OCI-LY1 (cell line): Measurements from ENCODE around the gene SNX5.
A peak's percentile ranks its signal among the peaks of the same experiment; 100 is the strongest.

ENCODE experiments used
- H2AFZ ChIP-seq: fragments of 200-600 bp; sonication (generic), shearing (Covaris generic); 2 replicates; pipeline ENCODE4 v1.6.0; 2014; ENCODE audit warnings: antibody characterized with exemption, mild to moderate bottlenecking, low read length
- H3F3A ChIP-seq: fragments of 200-600 bp; sonication (generic), shearing (Covaris generic); 2 replicates; pipeline ENCODE4 v1.6.0; 2014; ENCODE audit warnings: mild to moderate bottlenecking, antibody characterized with exemption, low read length, moderate library complexity; ENCODE audit not compliant: insufficient read depth
- H3K27ac ChIP-seq: fragments of 200-600 bp; sonication (generic); 2 replicates; pipeline ENCODE4 v1.5.1; 2014; ENCODE audit warnings: low read length, mixed run types, mild to moderate bottlenecking, low read depth; ENCODE audit not compliant: poor library complexity, severe bottlenecking
- H3K27me3 ChIP-seq: fragments of 200-600 bp; sonication (generic); 2 replicates; pipeline ENCODE4 v1.6.0; 2014; ENCODE audit warnings: antibody characterized with exemption, mild to moderate bottlenecking, low read length, moderate library complexity; ENCODE audit not compliant: insufficient read depth
- H3K36me3 ChIP-seq: fragments of 200-600 bp; sonication (generic); 2 replicates; pipeline ENCODE4 v1.6.1; 2014; ENCODE audit warnings: mild to moderate bottlenecking, antibody characterized with exemption, low read length, moderate library complexity, mixed read lengths; ENCODE audit not compliant: insufficient read depth
- H3K4me1 ChIP-seq: fragments of 200-600 bp; sonication (generic); 2 replicates; pipeline ENCODE4 v1.5.1; 2014; ENCODE audit warnings: mild to moderate bottlenecking, low read length, moderate library complexity; ENCODE audit not compliant: insufficient read depth, severe bottlenecking
- H3K4me2 ChIP-seq: fragments of 200-600 bp; sonication (generic), shearing (Covaris generic); 2 replicates; pipeline ENCODE4 v1.6.1; 2014; ENCODE audit warnings: low read length
- H3K4me3 ChIP-seq: fragments of 200-600 bp; sonication (generic); 2 replicates; pipeline ENCODE4 v1.5.1; 2014; ENCODE audit warnings: low read length, low read depth, mild to moderate bottlenecking, mixed read lengths; ENCODE audit not compliant: poor library complexity, severe bottlenecking
- H3K79me2 ChIP-seq: fragments of 200-600 bp; shearing (Covaris generic); 2 replicates; pipeline ENCODE4 v1.6.1; 2016; ENCODE audit warnings: mixed run types, low read length, mixed read lengths; ENCODE audit not compliant: insufficient read depth
- H3K9ac ChIP-seq: fragments of 200-600 bp; sonication (generic), shearing (Covaris generic); 2 replicates; pipeline ENCODE4 v1.6.1; 2014; ENCODE audit warnings: mild to moderate bottlenecking, low read length, mixed read lengths
- H3K9me2 ChIP-seq: fragments of 200-600 bp; sonication (generic), shearing (Covaris generic); 2 replicates; pipeline ENCODE4 v1.6.1; 2014; ENCODE audit warnings: low read depth, mild to moderate bottlenecking, low read length, mixed read lengths
- H3K9me3 ChIP-seq: fragments of 200-600 bp; shearing (Covaris generic); 2 replicates; pipeline ENCODE4 v1.6.1; 2014; ENCODE audit warnings: low read length, mixed read lengths
- H4K20me1 ChIP-seq: fragments of 200-600 bp; sonication (generic), shearing (Covaris generic); 2 replicates; pipeline ENCODE4 v1.6.0; 2016; ENCODE audit warnings: mild to moderate bottlenecking, low read length; ENCODE audit not compliant: insufficient read depth
- CTCF ChIP-seq: fragments of 200-600 bp; sonication (generic), shearing (Covaris generic); IDR thresholded peaks from 2 replicates; pipeline ENCODE4 v1.5.1; 2017; ENCODE audit warnings: mild to moderate bottlenecking, antibody characterized with exemption, low read length, moderate library complexity, mixed read lengths
- EZH2 ChIP-seq: fragments of 200-600 bp; sonication (generic), shearing (Covaris generic); IDR thresholded peaks from 2 replicates; pipeline ENCODE4 v1.8.0; 2017; ENCODE audit warnings: borderline replicate concordance, mixed run types, mild to moderate bottlenecking, antibody characterized with exemption, low read length, moderate library complexity, mixed read lengths

The SNX5 gene

GRCh38 chr20:17999566-17999965 is 31.0 kb upstream of the SNX5 start:
- H3K4me2 ChIP-seq: no peak overlapping the region
- no peaks in the 10 kb centered on the region for H3K9me3 ChIP-seq
- H3K36me3 ChIP-seq: no peaks in the 10 kb centered on the region
- no peaks in the 10 kb centered on the region for H3K9me2 ChIP-seq
- no peak overlapping the region for H3K27ac ChIP-seq
- no peaks in the 10 kb centered on the region for H3K27me3 ChIP-seq
- H3K4me1 ChIP-seq: peaks cover 20% of the 10 kb centered on the region
- no peak overlapping the region for H3K4me3 ChIP-seq
- H4K20me1 ChIP-seq: no peaks in the 10 kb centered on the region
- no peak overlapping the region for H3K9ac ChIP-seq
- no peaks in the 10 kb centered on the region for H3K79me2 ChIP-seq
- TF ChIP-seq CTCF: no peak
- TF ChIP-seq EZH2: no peak
- no peak overlapping the region for H2AFZ ChIP-seq
- H3F3A ChIP-seq: no peaks in the 10 kb centered on the region

DNA sequence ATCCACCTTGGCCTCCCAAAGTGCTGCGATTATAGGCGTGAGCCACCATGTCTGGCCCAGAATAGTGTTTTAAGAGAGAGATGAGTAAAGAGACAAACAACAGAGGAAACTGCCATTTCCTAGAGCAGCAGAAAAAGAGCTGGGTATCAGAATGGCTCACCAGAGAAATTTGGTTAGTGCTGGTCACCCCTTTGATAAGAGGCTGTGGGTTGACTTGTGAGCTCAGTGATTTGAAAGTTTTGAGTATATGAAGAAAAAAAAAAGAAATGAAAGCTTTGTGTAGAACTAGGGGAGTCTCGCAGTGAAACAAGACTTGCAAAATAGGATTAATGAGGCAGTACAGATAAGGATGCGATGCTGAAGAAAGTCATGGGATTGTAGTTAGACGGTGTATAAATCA is 29.9 kb upstream of the SNX5 start:
- Histone ChIP-seq H3F3A (no peaks in the 10 kb centered on the region), H3K9ac (no peak overlapping the region), H3K9me2 (no peaks in the 10 kb centered on the region), H3K79me2 (no peaks in the 10 kb centered on the region), H3K4me1 (peaks cover 14% of the 10 kb centered on the region), H3K27me3 (no peaks in the 10 kb centered on the region), H3K4me2 (no peak overlapping the region), H4K20me1 (no peaks in the 10 kb centered on the region), H3K9me3 (no peaks in the 10 kb centered on the region), H2AFZ (no peak overlapping the region), H3K4me3 (no peak overlapping the region), H3K36me3 (no peaks in the 10 kb centered on the region), H3K27ac (no peak overlapping the region)
- TF ChIP-seq CTCF (no peak), EZH2 (no peak)

DNA sequence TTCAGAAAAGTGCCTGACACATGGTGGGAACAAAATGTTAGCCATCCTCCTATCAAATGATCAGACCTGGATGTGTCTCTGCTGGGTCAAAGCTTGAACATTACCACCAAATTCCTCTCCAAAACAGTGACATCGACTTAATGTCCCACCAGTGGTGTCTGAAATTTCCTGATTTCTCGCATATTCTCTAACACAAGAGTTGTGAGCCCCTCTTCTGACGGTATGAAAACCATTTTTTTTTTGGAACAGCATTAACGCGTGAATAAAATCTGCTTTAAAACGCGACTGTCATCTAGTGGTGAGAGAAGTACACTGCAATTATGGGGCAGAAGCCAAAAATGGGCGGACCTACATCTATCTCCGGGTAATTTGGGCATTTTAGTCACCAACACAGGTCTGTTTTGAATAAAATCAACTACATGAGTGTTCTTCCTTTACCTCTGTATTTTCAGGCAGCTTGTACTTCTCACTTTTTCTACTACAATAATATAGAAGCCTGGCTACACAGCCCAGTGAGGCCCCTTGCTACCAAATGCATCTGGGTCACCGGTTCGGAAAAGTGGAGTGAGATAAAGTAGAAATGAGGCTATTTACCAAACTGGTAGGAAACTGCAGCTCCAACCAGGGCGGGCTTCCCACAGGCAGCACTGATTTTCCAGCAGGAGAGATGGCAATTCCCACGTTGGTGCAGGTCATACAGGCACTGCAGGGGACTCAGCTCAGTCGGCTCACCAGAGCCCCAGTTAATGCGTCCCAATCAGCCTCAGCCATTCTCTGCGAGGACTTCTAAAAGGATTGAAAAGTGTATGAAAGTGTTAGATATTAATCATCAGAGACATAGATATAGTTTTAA is 27.6 kb upstream of the SNX5 start:
- H3K36me3 ChIP-seq: no peaks in the 10 kb centered on the region
- H3K9ac ChIP-seq: no peak overlapping the region
- no peak for TF ChIP-seq EZH2
- TF ChIP-seq CTCF: peak; percentile 98
- no peaks in the 10 kb centered on the region for H4K20me1 ChIP-seq
- H3K9me2 ChIP-seq: no peaks in the 10 kb centered on the region
- H3K79me2 ChIP-seq: no peaks in the 10 kb centered on the region
- peak overlapping the region; percentile 28; the same call in 1 of the 2 replicates for H3K4me2 ChIP-seq
- no peak overlapping the region for H3K4me3 ChIP-seq
- no peak overlapping the region for H3K27ac ChIP-seq
- no peaks in the 10 kb centered on the region for H3F3A ChIP-seq
- H3K4me1 ChIP-seq: peaks cover 27% of the 10 kb centered on the region
- H3K9me3 ChIP-seq: no peaks in the 10 kb centered on the region
- H3K27me3 ChIP-seq: no peaks in the 10 kb centered on the region
- H2AFZ ChIP-seq: no peak overlapping the region
